HepG2 (cell line): ENCODE data around the gene FBLL1. TPM values are rescaled to one million over a fixed set of nuclear protein-coding genes. Genes with fewer than 3 reads are reported as not detected.

Experiments
- ATAC-seq: fragments of 200-7000 bp; cut with Tn5 transposase; 3 replicates; pipeline ENCODE4 v1.9.1; 2020; ENCODE audit warnings: mild to moderate bottlenecking, moderate library complexity
- BruUV-seq: library from RNA; stranded (reverse); fragments of 400-500 nt; replicated peaks from 2 replicates; lab custom pipeline; 2021; lab: Mats Ljungman, UMichigan
- CTCF ChIA-PET: fragments of 300-600 bp; formaldehyde crosslinking; extraction: SDS; loops from one replicate; lab custom pipeline; 2021; ENCODE audit warnings: low total read pairs, inconsistent platforms, low intra/inter-chr PET ratio; lab: Yijun Ruan, JAX
- POLR2A ChIA-PET: fragments of 350-600 bp; sonication (Branson Sonifier 250); formaldehyde crosslinking; loops from one replicate; lab custom pipeline; 2020; ENCODE audit warnings: antibody characterized with exemption, inconsistent platforms; lab: Yijun Ruan, JAX
- DNase-seq: peaks from one replicate; pipeline ENCODE4 v3.0.0-alpha.2; 2015; ENCODE audit warnings: low spot score
- FAIRE-seq: peaks from 3 replicates; lab custom pipeline; 2011; peaks lifted over from hg19 to GRCh38; lab: Jason Lieb, UNC
- H2AFZ ChIP-seq: one replicate; pipeline ENCODE4 v1.6.1; 2011; ENCODE audit warnings: low read length, inconsistent platforms
- H3K27ac ChIP-seq: fragments of 300-600 bp; 3 replicates; pipeline ENCODE4 v1.8.0; 2011; ENCODE audit warnings: mixed run types, mild to moderate bottlenecking, mixed read lengths, low read length, inconsistent platforms; ENCODE audit not compliant: insufficient read depth; ENCODE audit errors: extremely low read length
- H3K27me3 ChIP-seq, 2 experiments: fragments of 200-600 bp in 1 of 2; 2 replicates in 1 of 2; 3 replicates in 1 of 2; pipeline versions ENCODE4 v1.6.0 to v1.8.0; 2011; ENCODE audit warnings: low read length in 2 of 2, mild to moderate bottlenecking in 2 of 2, moderate library complexity in 2 of 2, inconsistent platforms in 1 of 2; ENCODE audit not compliant: insufficient read depth in 2 of 2, control insufficient read depth in 1 of 2
- H3K36me3 ChIP-seq, 2 experiments: fragments of 200-600 bp in 1 of 2; replicated peaks in 1 of 2; 2 replicates in 1 of 2; 3 replicates in 1 of 2; pipeline versions ENCODE4 v1.5.1 to v1.8.0; 2011; ENCODE audit warnings: low read length in 2 of 2, inconsistent platforms in 1 of 2; ENCODE audit not compliant: insufficient read depth in 2 of 2, control insufficient read depth in 1 of 2
- H3K4me1 ChIP-seq: 2 replicates; pipeline ENCODE4 v1.5.1; 2012; ENCODE audit warnings: low read length, inconsistent platforms; ENCODE audit not compliant: insufficient read depth
- H3K4me2 ChIP-seq: 2 replicates; pipeline ENCODE4 v1.6.0; 2011; ENCODE audit warnings: low read depth, low read length, inconsistent platforms
- H3K4me3 ChIP-seq, 3 experiments: fragments of 200-600 bp in 1 of 3; sonication (generic), shearing (Covaris generic) in 1 of 3; replicated peaks in 1 of 3; 2 replicates each; pipeline ENCODE4 v1.5.1; 2011 to 2016; ENCODE audit warnings: low read length in 3 of 3, inconsistent platforms in 2 of 3, low read depth in 2 of 3, mild to moderate bottlenecking in 2 of 3, control low read depth in 1 of 3, mixed read lengths in 1 of 3; ENCODE audit not compliant: insufficient read depth in 1 of 3
- H3K79me2 ChIP-seq: one replicate; pipeline ENCODE4 v1.6.1; 2011; ENCODE audit warnings: low read length, inconsistent platforms; ENCODE audit not compliant: insufficient read depth
- H3K9ac ChIP-seq: 2 replicates; pipeline ENCODE4 v1.6.0; 2011; ENCODE audit warnings: mild to moderate bottlenecking, low read depth, low read length, inconsistent platforms; ENCODE audit not compliant: insufficient read depth
- H3K9me3 ChIP-seq: 2 replicates; pipeline ENCODE4 v1.5.1; 2012; ENCODE audit warnings: mild to moderate bottlenecking, low read length
- H4K20me1 ChIP-seq: 2 replicates; pipeline ENCODE4 v1.6.0; 2011; ENCODE audit warnings: inconsistent platforms, mild to moderate bottlenecking, low read length, moderate library complexity; ENCODE audit not compliant: insufficient read depth
- MTA1 ChIP-seq: sonication (generic); formaldehyde crosslinking; IDR thresholded peaks from 2 replicates; pipeline ENCODE4 v1.4.0; 2020; ENCODE audit warnings: missing genetic modification reagents, mild to moderate bottlenecking, borderline replicate concordance
- RCOR2 ChIP-seq: IDR thresholded peaks from 2 replicates; pipeline ENCODE4 v1.6.1; 2016; ENCODE audit warnings: missing biosample characterization, missing genetic modification reagents
- TOPORS ChIP-seq: sonication (generic); formaldehyde crosslinking; IDR thresholded peaks from 2 replicates; pipeline ENCODE4 v1.8.0; 2023; ENCODE audit warnings: mild to moderate bottlenecking, missing genetic modification reagents
- ZNF230 ChIP-seq: sonication (generic); formaldehyde crosslinking; IDR thresholded peaks from 2 replicates; pipeline ENCODE4 v1.4.0; 2020; ENCODE audit warnings: mild to moderate bottlenecking, missing genetic modification reagents
- ZNF317 ChIP-seq: sonication (generic); formaldehyde crosslinking; IDR thresholded peaks from 2 replicates; pipeline ENCODE4 v1.5.0; 2020; ENCODE audit warnings: mild to moderate bottlenecking, missing genetic modification reagents
- ZNF446 ChIP-seq: sonication (generic); formaldehyde crosslinking; IDR thresholded peaks from 2 replicates; pipeline ENCODE4 v1.5.0; 2020; ENCODE audit warnings: mild to moderate bottlenecking, missing genetic modification reagents
- ZNF563 ChIP-seq: sonication (generic); formaldehyde crosslinking; IDR thresholded peaks from 2 replicates; pipeline ENCODE4 v1.8.0; 2022; ENCODE audit warnings: mild to moderate bottlenecking, moderate library complexity, missing genetic modification reagents
- ZNF614 ChIP-seq: IDR thresholded peaks from 2 replicates; pipeline ENCODE4 v1.6.1; 2018; ENCODE audit warnings: missing biosample characterization, missing genetic modification reagents, inconsistent platforms, borderline replicate concordance
- ZNF678 ChIP-seq: sonication (generic); formaldehyde crosslinking; IDR thresholded peaks from 2 replicates; pipeline ENCODE4 v1.4.0; 2020; ENCODE audit warnings: mild to moderate bottlenecking, missing genetic modification reagents
- ZSCAN21 ChIP-seq: sonication (generic); formaldehyde crosslinking; IDR thresholded peaks from 2 replicates; pipeline ENCODE4 v1.8.0; 2022; ENCODE audit warnings: mild to moderate bottlenecking, missing genetic modification reagents, moderate library complexity, borderline replicate concordance
- WGBS: methylation state at CpG from one replicate; pipeline ENCODE4 v1.1.6; 2017; ENCODE audit warnings: low lambda C conversion rate; 5-methylcytosine and 5-hydroxymethylcytosine counted together
- in situ Hi-C: cut with HindIII; loops from 2 replicates; pipeline ENCODE4 v1.10.0; 2017; ENCODE audit warnings: low pct_unique_long_range_greater_than_20kb; ENCODE audit not compliant: extremely low pct_ligation_motif_present
- intact Hi-C: fragments of 100-400 bp; cut with micrococcal nuclease; formaldehyde crosslinking; loops from one replicate; pipeline ENCODE4 v1.10.0; 2022; ENCODE audit not compliant: unreplicated experiment
- polyA plus RNA-seq, 8 experiments: library from polyadenylated mRNA; depleted of rRNA in 3 of 8; stranded (reverse) in 7 of 8; unstranded in 1 of 8; fragments of >200 nt; fragmentation: Illumina TruSeq in 4 of 8; extraction: Trizol in 4 of 8; gene quantifications; 2 replicates each; pipeline versions ENCODE4 v1.2.1 to v1.2.3, GENCODE V29; 2011 to 2016; ENCODE audit warnings: low read depth in 4 of 8, missing spikeins in 1 of 8, mixed read lengths in 1 of 8; ENCODE audit not compliant: insufficient read depth in 1 of 8
- total RNA-seq, 5 experiments: library from RNA; depleted of rRNA; stranded (reverse); fragments of >200 nt; fragmentation: Illumina TruSeq; extraction: Trizol; gene quantifications; 2 replicates each; pipeline ENCODE4 v1.2.3, GENCODE V29; 2016; ENCODE audit warnings: low read depth in 1 of 5
- TF ChIP-seq, protein P1 (sequence below): sonication (generic); formaldehyde crosslinking; IDR thresholded peaks from 2 replicates; pipeline ENCODE4 v1.5.0; 2020; ENCODE audit warnings: missing genetic modification reagents
- TF ChIP-seq, protein P2 (sequence below): sonication (generic); formaldehyde crosslinking; IDR thresholded peaks from 2 replicates; pipeline ENCODE4 v1.5.0; 2020; ENCODE audit warnings: missing genetic modification reagents
- TF ChIP-seq, protein P3 (sequence below): sonication (generic); formaldehyde crosslinking; IDR thresholded peaks from 2 replicates; pipeline ENCODE4 v1.8.1; 2023; ENCODE audit warnings: missing genetic modification reagents, mild to moderate bottlenecking, borderline replicate concordance
- TF ChIP-seq, protein P4 (sequence below): sonication (generic); formaldehyde crosslinking; IDR thresholded peaks from 2 replicates; pipeline ENCODE4 v1.9.0; 2021; ENCODE audit warnings: missing genetic modification reagents, mild to moderate bottlenecking, borderline replicate concordance
- TF ChIP-seq, protein P5 (sequence below): sonication (generic); formaldehyde crosslinking; IDR thresholded peaks from 2 replicates; pipeline ENCODE4 v1.4.0; 2020; ENCODE audit warnings: missing genetic modification reagents

Gene FBLL1
- total and polyA plus RNA-seq, 2 of the 13 experiments (the other 11 are each of a cell fraction or from before 2014, with no cell fraction given) = 0.17 to 0.18 TPM

DNA sequence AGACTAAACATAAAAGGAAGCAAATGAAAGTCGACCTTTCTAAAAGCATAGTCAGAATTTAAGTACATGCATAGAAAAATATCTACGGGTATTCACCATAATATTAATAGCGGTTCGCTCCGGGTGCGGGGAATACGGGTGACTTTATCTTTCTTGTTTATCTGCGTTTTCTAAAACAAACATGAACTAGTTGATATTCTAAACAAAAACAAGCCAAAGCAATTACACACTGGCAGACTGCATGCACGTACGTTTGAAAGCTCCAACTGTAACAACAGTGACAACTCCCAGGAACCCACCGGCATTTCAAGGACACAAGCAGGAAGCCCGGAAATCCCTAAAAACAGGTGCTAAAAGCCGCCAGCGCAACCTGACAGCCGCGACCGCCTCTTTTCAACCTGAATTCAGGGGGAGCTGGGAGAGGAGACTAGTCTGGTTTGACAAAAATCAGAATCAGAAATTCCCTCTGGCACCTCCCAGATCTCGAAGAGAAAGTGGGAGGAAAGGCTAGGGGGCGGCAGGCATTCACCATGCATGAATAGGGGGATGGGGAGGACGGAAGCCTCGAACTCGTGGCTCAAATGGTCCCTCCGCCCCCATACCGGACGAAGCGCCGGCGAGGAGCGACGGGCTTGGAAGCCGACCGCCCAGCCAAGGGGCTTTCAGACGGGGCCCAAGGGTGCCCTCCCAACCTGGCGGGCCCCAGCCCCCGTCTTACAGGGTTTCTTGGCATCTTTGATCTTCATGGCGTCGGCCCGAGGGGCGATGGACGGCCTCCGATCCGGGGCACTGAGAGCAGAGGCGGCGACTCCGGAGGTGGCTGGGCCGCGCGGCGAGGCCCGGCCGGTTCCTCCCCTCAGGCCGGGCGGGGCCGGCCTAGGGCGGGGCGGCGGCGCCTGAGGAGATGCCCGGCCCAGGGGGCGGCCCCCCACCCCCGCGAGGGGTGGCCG lies 49.7 kb downstream of the FBLL1 start, which contains the start of gene PANK3 (continued):
- peak; percentile 31 for TF ChIP-seq ZSCAN21
- TF ChIP-seq, protein P1, sequence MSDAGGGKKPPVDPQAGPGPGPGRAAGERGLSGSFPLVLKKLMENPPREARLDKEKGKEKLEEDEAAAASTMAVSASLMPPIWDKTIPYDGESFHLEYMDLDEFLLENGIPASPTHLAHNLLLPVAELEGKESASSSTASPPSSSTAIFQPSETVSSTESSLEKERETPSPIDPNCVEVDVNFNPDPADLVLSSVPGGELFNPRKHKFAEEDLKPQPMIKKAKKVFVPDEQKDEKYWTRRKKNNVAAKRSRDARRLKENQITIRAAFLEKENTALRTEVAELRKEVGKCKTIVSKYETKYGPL (CRISPR knock-in tag) = peak; percentile 56; the same call in 1 of the 2 replicates
- 0 out of 2 replicates have a peak, but pooled peaks have one; percentile 35 for TF ChIP-seq ZNF446 (CRISPR knock-in tag)
- TF ChIP-seq, protein P2, sequence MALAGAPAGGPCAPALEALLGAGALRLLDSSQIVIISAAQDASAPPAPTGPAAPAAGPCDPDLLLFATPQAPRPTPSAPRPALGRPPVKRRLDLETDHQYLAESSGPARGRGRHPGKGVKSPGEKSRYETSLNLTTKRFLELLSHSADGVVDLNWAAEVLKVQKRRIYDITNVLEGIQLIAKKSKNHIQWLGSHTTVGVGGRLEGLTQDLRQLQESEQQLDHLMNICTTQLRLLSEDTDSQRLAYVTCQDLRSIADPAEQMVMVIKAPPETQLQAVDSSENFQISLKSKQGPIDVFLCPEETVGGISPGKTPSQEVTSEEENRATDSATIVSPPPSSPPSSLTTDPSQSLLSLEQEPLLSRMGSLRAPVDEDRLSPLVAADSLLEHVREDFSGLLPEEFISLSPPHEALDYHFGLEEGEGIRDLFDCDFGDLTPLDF (CRISPR knock-in tag) = peak; percentile 41
- peak; percentile 60; the same call in 1 of the 2 replicates for TF ChIP-seq ZNF317 (CRISPR knock-in tag)
- TF ChIP-seq ZNF563 = peak; percentile 44; the same call in 1 of the 2 replicates
- TF ChIP-seq, all 625 proteins: peak for 114

DNA sequence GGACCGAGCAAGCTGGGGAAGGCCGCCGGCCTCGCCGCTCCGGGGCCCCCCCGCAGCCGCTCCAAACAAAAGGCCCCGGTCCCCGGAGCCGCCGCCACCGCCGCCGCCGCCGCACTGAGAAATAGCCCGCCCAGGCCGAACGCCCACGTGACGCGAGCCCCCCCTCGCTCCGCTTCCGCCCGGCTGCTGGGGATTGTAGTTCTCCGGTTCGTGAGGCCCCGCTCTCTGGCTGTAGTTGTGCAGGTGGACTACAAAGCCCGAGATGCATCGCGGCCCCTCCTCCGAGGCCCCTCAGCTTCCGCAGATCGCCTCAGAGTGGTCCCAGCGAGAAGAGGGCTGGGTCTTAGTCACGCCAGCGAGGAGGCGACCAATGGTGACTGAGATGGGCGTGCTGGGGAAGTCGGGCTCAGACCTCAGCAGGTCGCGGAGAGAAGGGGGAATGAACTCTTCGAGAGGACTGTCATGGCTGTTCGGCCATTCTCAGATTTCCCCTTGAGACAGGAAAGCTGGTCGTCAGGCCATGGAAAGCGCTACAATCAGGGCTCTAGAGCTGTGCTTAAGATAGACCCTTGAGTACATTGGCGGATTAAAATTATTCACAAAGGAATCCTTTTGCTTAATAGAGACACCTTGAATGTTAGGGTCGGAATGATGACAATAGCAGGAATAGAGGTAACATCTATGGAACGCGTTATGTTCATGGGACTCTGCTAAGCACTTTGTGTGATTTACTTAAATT lies 50.6 kb downstream of the FBLL1 start:
- intact Hi-C loops (loop anchor here (2.0 to 10.0 kb wide), 4 partner anchors 13 to 95 kb away; partner anchors contain the start of gene RARS1), in situ Hi-C loops (no loop called here)
- Histone ChIP-seq H3K4me2 (peak overlapping the region; percentile 93), H4K20me1 (peaks cover 43% of the 10 kb centered on the region), H3K79me2 (peaks cover 44% of the 10 kb centered on the region), H3K9ac (peak overlapping the region; percentile 95), H3K27me3 (no peaks in the 10 kb centered on the region; a peak in 1 of 5 replicates), H2AFZ (no peak overlapping the region), H3K4me1 (peaks cover 55% of the 10 kb centered on the region), H3K27ac (peak overlapping the region; percentile 96), H3K4me3 (peak overlapping the region; percentile 84 to 96 (median 88)), H3K36me3 (peaks cover 0 to 5% of the 10 kb centered on the region in 2 experiments; a peak in 1 of 5 replicates), H3K9me3 (no peaks in the 10 kb centered on the region)
- 3% methylated on average over 21 of the region's 52 CpGs for WGBS
- FAIRE-seq = peak; percentile 97
- peak; percentile 98 for DNase-seq
- ChIA-PET POLR2A (interaction anchor here (0.6 to 4.0 kb wide), 9 partner anchors 9 to 52 kb away, joined by 3 to 91 read pairs (median 4); no protein-coding TSS in a partner anchor), CTCF (no interaction called here)
- ATAC-seq = peak; percentile 98
- BruUV-seq = no TSS peak
- TF ChIP-seq RCOR2 (CRISPR knock-in tag) (no peak), TOPORS (peak; percentile 55; the same call in 1 of the 2 replicates), ZNF230 (peak; percentile 64; the same call in 1 of the 2 replicates), MTA1 (CRISPR knock-in tag) (peak; percentile 19; the same call in 1 of the 2 replicates), ZNF678 (no peak; the same call in 1 of the 2 replicates), ZNF614 (CRISPR knock-in tag) (no peak)
- TF ChIP-seq, protein P3, sequence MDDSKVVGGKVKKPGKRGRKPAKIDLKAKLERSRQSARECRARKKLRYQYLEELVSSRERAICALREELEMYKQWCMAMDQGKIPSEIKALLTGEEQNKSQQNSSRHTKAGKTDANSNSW (CRISPR knock-in tag) = no peak
- TF ChIP-seq, protein P4, sequence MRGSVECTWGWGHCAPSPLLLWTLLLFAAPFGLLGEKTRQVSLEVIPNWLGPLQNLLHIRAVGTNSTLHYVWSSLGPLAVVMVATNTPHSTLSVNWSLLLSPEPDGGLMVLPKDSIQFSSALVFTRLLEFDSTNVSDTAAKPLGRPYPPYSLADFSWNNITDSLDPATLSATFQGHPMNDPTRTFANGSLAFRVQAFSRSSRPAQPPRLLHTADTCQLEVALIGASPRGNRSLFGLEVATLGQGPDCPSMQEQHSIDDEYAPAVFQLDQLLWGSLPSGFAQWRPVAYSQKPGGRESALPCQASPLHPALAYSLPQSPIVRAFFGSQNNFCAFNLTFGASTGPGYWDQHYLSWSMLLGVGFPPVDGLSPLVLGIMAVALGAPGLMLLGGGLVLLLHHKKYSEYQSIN (CRISPR knock-in tag) = no peak
- TF ChIP-seq, protein P5, sequence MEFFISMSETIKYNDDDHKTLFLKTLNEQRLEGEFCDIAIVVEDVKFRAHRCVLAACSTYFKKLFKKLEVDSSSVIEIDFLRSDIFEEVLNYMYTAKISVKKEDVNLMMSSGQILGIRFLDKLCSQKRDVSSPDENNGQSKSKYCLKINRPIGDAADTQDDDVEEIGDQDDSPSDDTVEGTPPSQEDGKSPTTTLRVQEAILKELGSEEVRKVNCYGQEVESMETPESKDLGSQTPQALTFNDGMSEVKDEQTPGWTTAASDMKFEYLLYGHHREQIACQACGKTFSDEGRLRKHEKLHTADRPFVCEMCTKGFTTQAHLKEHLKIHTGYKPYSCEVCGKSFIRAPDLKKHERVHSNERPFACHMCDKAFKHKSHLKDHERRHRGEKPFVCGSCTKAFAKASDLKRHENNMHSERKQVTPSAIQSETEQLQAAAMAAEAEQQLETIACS = no peak
